HG03025 (cell line): ENCODE data around the gene LZTR1.
"Not testable (repeated sequence)": the region's sequence is repeated elsewhere in the genome, so short reads cannot be mapped to it uniquely, and the experiment has no call there.

Source experiments
- ATAC-seq: cut with Tn5 transposase; IDR thresholded peaks from one replicate; pipeline ENCODE4 v1.9.1; 2021; ENCODE audit warnings: mild to moderate bottlenecking, moderate library complexity; ENCODE audit not compliant: unreplicated experiment, low FRiP score

The LZTR1 gene

DNA sequence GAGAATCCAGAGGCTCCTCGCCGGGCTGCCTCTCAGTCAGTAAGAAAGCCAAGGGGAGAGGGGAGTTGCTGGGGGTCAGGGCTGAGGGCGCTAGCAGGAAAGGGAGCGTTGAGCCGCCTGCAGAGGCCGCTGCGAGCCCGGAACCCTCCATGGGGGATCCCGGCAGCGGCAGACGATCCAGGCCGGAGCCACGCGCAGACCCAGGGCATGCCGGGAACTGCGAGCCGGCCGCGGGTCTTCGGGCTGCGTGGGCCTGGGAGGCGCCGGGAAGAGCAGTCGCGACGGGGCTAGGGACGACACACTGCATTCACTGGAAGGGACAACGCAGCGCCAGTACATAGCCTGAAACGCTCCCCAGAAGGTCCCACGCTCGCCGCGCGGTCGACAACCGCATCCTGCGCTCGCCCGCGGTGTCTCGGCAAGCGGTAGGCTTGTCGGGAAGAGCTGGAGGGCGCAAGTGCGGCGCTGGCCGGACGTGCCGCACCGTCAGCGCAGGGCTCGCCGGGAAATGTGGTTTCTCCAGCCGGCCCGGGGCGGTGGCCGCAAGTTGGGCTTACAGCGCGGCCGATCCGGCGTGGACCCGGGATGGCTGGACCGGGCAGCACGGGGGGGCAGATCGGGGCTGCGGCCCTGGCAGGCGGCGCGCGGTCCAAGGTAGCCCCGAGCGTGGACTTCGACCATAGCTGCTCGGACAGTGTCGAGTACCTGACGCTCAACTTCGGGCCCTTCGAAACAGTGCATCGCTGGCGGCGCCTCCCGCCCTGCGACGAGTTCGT, at the start of gene LZTR1:
Gene LZTR1, plus strand, starts transcription at position 511 of the 776 bp plus-strand sequence. Its CDS starts 75 bp downstream, at position 586.
- peak; percentile 75 for ATAC-seq

DNA sequence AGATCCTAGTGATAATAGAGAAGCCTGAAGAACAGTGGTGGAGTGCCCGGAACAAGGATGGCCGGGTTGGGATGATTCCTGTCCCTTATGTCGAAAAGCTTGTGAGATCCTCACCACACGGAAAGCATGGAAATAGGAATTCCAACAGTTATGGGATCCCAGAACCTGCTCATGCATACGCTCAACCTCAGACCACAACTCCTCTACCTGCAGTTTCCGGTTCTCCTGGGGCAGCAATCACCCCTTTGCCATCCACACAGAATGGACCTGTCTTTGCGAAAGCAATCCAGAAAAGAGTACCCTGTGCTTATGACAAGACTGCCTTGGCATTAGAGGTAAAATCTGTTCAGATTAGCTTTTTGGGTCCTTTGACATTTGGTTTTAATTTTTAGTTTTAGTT, 48.2 kb upstream of the LZTR1 start:
- no peak for ATAC-seq

DNA sequence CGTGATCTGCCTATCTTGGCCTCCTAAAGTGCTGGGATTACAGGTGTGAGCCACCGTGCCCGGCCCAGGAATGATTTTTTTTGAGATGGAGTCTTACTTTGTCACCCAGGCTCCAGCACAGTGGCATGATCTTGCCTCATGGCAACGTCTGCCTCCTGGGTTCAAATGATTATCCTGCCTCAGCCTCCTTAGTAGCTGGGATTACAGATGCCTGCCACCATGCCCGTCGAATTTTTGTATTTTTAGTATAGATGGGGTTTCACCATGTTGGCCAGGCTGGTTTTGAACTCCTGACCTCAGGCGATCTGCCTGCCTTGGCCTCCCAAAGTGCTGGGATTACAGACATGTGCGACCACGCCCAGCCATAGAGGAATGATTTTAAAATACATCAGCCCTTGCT, 47.0 kb upstream of the LZTR1 start:
- not testable (repeated sequence) for ATAC-seq

DNA sequence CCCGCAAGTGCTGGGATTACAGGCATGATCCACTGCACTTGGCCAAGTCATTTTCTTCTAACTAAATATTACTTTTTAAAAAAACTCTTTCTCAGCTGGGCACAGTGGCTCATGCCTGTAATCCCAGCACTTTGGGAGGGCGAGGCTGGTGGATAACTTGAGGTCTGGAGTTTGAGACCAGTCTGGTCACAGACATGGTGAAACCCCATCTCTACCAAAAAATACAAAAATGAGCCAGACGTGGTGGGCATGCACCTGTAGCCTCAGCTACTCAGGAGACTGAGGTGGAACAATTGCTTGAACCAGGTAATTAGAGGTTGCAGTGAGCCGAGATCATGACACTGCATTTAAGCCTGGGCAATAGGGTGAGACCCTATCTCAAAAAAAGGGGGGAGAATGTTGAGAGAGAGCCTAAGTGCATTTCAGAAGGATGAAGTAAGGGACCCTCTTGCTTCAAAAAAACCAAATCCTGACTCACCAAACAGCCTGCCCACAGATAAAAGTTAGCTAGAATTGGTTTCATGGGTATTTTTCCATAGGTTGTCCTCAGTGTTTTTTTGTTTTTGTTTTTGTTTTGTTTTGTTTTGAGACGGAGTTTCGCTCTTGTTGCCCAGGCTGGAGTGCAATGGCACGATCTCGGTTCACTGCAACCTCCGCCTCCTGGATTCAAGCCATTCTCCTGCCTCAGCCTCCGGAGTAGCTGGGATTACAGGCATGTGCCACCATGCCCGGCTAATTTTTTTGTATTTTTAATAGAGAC, 46.1 kb upstream of the LZTR1 start:
- not testable (repeated sequence) for ATAC-seq

DNA sequence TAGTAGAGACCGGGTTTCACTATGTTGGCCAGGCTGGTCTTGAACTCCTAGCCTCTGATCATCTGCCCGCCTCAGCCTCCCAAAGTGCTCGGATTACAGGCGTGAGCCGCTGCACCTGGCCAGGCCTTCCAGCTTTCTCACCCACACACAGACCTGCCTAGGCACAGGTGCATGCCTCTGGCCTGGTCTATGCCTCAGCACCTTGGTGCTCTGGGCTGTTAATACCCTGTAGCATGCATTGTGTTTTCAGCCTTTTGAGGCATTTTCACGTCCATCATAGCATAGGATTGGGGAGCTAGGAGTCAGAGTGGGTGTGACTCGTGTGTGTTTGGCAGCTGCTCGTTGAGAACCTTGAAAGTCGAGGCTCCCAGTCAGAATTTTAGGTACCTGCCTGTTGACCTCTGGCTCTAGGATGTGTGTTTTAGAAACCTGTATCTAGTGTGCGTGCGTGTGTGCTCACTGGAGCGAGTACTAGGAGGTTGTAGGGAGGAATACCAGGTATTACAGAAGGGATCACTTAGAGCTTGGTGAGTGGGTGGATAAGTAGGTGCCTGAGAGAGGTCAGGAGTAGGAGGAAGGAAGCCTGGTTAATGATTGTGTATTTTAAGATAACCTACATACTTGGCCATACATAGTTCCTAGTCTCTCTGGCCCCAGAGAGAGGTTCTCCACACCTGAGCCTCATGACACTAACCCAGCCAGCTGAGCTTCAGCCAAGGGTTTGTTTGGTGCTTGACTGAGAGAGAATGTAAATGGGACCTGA, 44.9 kb upstream of the LZTR1 start:
- ATAC-seq, result no peak

DNA sequence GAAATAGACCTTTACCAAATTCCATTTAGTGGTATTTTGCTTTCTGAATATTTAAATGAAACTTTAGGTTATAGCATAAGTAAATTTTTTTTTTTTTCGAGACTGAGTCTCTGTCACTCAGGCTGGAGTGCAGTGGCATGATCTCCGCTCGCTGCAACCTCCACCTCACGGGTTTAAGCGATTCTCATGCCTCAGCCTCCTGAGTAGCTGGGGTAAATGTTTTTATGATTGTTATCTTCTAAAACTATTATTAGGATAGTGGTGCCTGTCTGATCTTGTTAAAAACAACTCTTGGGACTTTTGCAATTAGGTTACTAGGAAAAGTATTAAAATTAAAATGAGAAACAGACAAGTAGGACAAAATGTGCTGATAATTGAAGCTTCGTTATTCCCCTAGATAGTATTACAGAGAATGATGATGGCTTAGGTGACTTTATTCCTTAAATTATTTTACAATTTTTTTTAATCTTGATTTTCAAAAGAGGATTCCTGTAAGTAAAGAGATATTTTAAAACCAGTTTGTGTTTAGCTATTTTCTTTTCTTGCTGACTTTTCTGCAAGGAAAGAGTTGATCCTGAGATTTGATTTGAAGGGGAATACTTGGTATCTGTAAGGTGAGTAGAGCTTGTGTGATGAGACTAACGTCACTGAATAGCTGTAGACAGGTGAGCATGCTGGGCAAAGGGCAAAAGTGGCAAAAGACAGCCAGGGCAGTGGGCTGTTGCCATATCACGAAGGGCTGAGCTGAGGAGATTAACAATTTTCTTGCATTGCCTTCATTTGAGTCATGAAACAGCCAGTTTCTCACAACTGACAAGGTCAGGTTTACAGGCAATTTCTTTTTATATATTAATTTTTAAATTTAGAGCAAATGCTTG, 44.1 kb upstream of the LZTR1 start:
- no peak for ATAC-seq

DNA sequence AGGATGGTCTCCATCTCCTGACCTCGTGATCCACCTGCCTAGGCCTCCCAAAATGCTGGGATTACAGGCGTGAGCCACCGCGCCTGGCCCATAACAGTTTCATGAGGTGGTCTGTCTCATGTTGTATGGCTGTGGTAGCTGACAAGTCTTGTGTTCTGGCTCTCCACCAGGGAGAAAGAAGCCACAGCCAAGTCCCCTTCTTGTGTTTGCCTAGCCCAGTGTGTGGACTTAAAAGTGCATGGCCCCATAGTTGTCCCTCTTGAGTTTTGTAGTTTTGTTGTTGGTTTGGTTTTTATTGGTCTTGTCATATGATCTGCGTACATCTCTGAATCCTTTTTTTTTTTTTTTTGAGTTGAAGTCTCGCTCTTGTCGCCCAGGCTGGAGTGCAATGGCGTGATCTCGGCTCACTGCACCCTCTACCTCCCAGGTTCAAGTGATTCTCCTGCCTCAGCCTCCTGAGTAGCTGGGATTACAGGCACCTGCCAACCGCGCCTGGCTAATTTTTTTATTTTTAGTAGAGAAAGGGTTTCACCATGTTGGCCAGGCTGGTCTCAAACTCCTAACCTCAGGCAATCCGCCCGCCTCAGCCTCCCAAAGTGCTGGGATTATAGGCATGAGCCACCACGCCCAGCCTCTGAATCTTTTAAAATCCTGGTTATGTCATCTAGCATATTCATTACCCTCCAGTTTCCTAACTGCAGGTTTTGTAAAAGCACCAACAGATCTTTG, 42.5 kb upstream of the LZTR1 start:
- ATAC-seq, result not testable (repeated sequence)

DNA sequence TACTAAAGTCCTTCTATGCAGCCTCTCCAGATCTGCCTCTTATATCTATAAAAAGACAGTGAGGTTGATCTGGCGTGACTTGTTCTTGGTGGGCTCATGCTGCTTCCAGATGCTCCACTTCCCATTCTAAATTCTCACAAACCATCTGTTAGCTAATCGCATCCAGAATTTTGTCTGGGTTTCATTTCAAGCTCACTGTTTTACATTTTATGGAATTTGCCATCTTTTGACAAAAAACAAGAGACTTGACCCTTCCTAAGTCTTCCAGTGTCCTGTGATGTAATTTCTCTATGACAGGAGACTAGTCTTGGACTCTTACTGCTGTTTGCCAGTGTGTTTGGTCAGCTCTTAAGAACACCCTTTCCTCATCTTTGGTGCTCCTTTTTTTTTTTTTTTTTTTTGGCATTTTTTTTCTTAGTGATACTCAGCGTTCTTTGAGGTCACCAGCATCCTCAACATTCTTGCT, 41.9 kb upstream of the LZTR1 start:
- ATAC-seq, result no peak

DNA sequence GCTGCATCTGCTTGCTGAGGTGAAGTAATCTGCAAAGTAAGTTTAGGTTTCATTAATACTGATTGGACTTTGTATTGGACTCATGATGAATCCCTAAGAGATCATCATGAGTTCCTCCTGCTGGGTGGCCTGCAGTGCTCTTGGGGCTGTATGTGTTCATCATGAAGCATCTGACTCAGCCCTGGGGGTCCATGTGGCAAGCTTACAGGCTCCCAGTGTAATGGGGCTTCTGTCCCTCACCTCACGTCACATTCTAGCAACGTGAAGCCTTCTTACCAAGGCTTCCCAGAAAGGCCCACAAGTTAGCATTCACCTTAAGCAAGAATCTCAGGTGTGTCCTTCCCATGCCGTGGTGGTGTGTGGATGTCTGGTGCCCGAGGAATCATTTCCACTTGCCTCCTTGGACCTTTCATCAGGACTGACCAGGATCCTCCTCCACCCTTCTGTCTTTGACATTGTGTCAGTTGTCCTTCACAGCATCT, 41.2 kb upstream of the LZTR1 start:
- no peak for ATAC-seq

DNA sequence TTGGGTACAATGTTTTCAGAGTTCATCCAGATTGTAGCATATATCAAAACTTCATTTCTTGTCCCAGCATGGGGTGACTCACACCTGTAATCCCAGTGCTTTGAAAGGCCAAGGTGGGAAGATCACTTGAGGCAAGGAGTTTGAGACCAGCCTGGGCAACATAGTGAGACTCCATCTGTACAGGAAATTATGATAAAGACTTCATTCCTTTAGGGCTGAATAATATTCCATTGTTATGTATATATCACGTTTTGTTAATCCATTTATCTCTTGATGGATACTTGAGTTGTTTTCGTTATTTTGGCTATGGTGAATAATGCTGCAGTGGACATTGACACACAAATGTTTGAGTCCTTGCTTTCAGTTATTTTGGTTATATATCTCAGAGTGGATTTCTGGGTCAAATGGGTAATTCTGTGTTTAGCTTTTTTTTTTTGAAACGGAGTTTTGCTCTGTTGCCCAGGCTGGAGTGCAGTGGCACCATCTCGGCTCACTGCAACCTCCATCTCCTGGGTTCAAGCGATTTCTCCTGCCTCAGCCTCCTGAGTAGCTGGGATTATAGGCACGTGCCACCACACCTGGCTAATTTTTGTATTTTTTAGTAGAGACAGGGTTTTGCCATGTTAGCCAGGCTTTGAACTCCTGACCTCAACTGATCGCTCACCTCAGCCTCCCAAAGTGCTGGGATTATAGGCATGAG, 39.7 kb upstream of the LZTR1 start:
- not testable (repeated sequence) for ATAC-seq

DNA sequence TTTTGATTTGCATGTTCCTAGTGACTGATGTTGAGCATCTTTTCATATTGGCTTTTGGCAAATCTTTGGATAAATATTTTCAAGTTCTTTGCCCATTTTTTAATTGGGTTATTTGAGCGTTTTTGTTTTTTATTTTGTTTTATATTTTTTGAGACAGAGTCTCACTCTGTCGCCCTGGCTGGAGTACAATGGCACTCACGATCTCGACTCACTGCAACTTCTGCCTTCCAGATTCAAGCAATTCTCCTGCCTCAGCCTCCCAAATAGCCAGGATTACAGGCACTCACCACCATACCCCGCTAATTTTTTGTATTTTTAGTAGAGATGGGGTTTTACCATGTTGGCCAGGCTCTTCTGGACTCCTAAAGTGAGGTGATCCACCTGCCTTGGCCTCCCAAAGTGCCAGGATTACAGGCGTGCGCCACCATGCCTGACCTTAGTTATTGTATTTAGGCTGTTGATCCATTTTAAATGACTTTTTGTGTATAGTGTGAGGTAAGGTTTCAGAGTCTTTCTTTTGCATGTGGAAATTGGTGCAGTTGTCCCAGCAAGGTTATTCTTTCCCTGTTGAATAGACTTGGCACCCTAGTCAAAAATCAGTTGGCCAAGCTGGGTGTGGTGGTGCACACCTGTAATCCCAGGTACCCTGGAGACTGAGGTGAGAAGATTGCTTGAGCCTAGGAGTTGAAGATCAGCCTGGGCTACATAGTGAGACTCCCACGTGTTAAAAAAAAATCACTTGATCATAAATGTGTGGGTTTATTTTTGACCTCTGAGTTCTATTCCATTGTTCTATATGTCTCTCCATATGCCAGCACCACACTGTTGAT, 38.8 kb upstream of the LZTR1 start:
- no peak for ATAC-seq

DNA sequence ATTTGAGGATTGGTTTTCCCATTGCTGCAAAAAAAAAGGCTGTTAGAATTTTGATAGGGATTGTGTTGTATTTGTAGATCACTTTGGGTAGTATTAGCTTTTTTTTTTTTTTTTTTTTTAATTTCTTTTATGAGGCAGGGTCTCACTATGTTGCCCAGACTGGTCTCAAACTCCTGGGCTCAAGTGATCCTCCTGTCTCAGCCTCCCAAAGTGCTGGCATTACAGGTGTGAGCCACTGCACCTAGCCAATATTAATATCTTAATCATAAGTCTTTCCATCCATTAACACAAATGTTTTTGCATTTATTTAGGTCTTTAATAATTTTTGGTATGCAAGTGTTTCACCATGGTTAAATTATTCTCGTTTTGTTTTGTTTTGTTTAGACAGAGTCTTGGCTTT, 38.1 kb upstream of the LZTR1 start:
- no peak for ATAC-seq

DNA sequence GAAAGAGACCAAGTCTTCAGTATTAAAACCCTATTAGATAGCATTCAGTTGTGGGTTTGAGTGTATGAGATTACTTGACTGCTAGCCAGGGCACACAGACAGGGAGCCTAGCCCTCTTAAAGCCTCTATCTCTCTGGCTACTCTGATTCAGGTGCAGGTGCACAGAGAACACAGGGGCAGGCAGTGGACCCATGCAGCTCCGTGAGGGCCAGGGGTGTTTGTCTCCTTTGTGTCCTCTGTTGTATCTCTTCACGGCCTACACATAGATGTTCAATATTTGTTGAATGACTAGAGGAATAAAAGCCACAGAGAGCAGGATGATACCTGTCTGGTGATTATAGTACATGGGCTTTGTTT, 36.5 kb upstream of the LZTR1 start:
- no peak for ATAC-seq

DNA sequence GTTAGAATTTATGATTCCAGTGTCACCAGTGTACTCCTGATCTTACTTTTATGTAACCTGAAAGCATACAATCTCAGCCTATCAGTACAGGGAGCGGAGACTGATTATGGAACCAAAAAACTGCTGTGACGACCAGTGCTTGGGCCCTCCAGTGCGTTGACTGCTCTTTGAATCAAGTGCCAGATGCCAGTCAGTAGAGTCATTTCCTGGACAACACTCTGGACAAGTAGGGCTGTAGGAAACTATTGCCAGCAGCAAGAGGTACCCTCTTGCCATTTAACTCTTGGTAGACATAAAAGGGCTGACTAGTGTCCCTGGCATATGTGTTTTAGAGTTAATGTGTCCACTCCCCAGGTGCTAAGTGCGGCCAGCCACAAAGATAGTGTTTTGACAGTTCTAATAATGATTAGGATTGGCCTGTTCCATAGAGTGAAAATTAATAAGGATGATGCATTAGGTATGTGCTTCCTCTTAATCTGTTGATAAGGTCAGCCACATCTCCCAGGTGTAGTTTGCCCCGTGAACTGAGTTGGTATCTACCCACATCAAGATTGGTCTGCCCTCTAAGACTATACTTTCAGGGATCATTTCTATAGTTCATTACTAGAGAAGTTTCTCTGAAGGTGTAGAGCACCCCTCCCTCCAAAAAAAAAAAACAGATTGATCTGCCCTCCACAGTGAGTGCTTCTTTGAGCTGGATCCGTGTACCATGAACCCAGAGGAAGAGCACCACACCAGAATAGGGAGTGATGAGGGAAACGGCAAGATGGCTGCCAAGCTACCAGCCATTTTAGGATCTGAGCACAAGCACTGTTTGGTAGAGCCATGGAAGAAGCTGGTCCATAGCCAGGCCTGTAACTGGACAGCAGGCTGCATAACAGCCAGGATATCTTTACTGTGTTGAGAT, 35.8 kb upstream of the LZTR1 start:
- ATAC-seq, result no peak

DNA sequence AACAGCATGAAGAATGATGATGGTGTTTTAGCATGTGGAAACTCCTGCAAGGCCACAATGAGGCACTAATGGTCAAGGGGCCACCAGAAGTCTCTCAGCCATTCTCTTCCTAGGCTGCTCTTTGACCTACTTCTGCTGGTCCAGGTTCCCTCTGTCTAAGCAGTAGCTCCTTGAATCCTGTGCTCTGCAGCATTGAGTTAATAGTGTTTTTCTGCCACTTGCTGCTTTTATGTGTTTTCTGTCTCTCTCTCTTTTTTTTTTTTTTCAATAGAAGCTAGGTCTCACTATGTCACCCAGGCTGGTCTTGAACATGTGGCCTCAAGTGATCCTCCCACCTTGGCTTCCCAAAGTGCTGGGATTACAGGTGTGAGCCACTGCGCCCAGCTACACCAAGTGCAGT, 35.1 kb upstream of the LZTR1 start:
- no peak for ATAC-seq

DNA sequence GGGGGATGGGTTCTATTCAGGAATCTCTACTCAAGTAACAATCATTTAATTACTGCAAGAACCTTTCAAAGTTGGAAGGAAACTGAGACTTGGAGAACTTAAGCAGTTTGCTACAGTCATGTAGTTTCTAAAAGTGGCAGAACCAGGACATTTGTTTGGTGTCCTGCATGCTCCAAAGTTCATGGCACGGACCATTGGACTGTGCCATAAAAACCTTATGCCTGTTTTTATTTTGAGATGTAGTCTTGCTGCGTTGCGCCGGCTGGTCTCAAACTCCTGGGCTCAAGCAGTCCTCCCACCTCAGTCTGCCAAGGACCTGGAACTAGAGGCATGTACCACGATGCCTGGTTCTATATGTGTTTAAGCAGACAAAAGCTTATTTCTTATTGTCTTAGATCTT, 33.6 kb upstream of the LZTR1 start:
- ATAC-seq, result no peak

DNA sequence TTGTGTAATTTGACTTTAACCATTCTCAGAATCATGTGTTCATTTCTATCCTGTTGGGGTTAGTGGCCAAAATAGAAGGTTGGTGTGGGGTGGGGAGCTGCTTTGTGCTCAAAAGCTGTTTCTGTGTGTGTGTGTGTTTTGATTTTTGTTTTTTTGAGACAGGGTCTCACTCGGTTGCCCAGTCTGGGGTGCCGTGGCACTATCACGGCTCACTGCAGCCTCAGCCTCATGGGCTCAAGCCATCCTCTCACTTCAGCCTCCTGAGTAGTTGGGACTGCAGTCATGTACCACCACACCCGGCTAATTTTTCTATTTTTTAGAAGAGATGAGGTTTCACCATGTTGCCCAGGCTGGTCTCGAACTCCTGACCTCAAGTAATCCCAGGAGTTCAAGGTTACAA, 33.1 kb upstream of the LZTR1 start:
- no peak for ATAC-seq
